Liver (tissue), 9 donors: ENCODE data around the gene KAT7. TPM values are rescaled to one million over a fixed set of nuclear protein-coding genes. Genes with fewer than 3 reads are reported as not detected.

ENCODE experiments used
- DNase-seq: peaks from one replicate; pipeline ENCODE4 v3.0.0-alpha.2; 2017; ENCODE audit warnings: low spot score
- H3K27ac ChIP-seq, 2 donors: one replicate each; pipeline ENCODE4 v1.7.0; 2013; ENCODE audit warnings: inconsistent platforms in 2 of 2, low read length in 2 of 2, control low read depth in 1 of 2, low read depth in 1 of 2, mild to moderate bottlenecking in 1 of 2
- H3K27me3 ChIP-seq, 4 donors: one replicate each; pipeline versions ENCODE4 v1.6.1 to v1.7.0; 2013; ENCODE audit warnings: low read length in 3 of 4, inconsistent platforms in 1 of 4, mild to moderate bottlenecking in 1 of 4, moderate library complexity in 1 of 4; ENCODE audit not compliant: control insufficient read depth in 4 of 4, insufficient read depth in 4 of 4
- H3K36me3 ChIP-seq, 4 donors: one replicate each; pipeline versions ENCODE4 v1.6.1 to v1.7.0; 2013; ENCODE audit warnings: low read length in 3 of 4, mild to moderate bottlenecking in 3 of 4, low read depth in 1 of 4, moderate library complexity in 1 of 4; ENCODE audit not compliant: control insufficient read depth in 4 of 4, insufficient read depth in 3 of 4
- H3K4me1 ChIP-seq, 4 donors: one replicate each; pipeline versions ENCODE4 v1.6.1 to v1.7.0; 2013; ENCODE audit warnings: low read length in 3 of 4, mild to moderate bottlenecking in 3 of 4, moderate library complexity in 1 of 4; ENCODE audit not compliant: control insufficient read depth in 4 of 4, insufficient read depth in 4 of 4
- H3K4me3 ChIP-seq, 3 donors: one replicate each; pipeline versions ENCODE4 v1.6.1 to v1.7.0; 2013; ENCODE audit warnings: low read length in 3 of 3, control low read depth in 1 of 3, low read depth in 1 of 3, mild to moderate bottlenecking in 1 of 3
- H3K9ac ChIP-seq, 2 donors: one replicate each; pipeline ENCODE4 v1.7.0; 2013; ENCODE audit warnings: low read length in 2 of 2, mild to moderate bottlenecking in 2 of 2, moderate library complexity in 2 of 2, control low read depth in 1 of 2, low read depth in 1 of 2
- H3K9me3 ChIP-seq, 4 donors: one replicate each; pipeline versions ENCODE4 v1.6.1 to v1.7.0; 2013; ENCODE audit warnings: low read length in 3 of 4; ENCODE audit not compliant: control insufficient read depth in 4 of 4
- ATF3 ChIP-seq: IDR thresholded peaks from 2 replicates; pipeline ENCODE4 v1.6.1; 2016; ENCODE audit warnings: antibody characterized with exemption
- FOXA2 ChIP-seq: IDR thresholded peaks from 2 replicates; pipeline ENCODE4 v1.6.1; 2016; ENCODE audit warnings: antibody characterized with exemption
- GABPA ChIP-seq, 2 donors: IDR thresholded peaks in 1 of 2; conservative IDR thresholded peaks in 1 of 2; 2 replicates each; pipeline ENCODE4 v1.6.1; 2016; ENCODE audit warnings: antibody characterized with exemption in 2 of 2, mild to moderate bottlenecking in 1 of 2, moderate library complexity in 1 of 2
- HNF4A ChIP-seq, 2 donors: conservative IDR thresholded peaks; 2 replicates each; pipeline ENCODE4 v1.6.1; 2016; ENCODE audit warnings: antibody characterized with exemption in 2 of 2, mild to moderate bottlenecking in 2 of 2
- JUND ChIP-seq, 2 donors: IDR thresholded peaks; 2 replicates each; pipeline ENCODE4 v1.6.1; 2016; ENCODE audit warnings: antibody characterized with exemption in 2 of 2
- NR2F2 ChIP-seq: IDR thresholded peaks from 2 replicates; pipeline ENCODE4 v1.6.1; 2016; ENCODE audit warnings: antibody characterized with exemption
- RAD21 ChIP-seq, 2 donors: IDR thresholded peaks; 2 replicates each; pipeline ENCODE4 v1.6.1; 2016; ENCODE audit warnings: antibody characterized with exemption in 2 of 2, mild to moderate bottlenecking in 2 of 2
- REST ChIP-seq: IDR thresholded peaks from 2 replicates; pipeline ENCODE4 v1.6.1; 2016; ENCODE audit warnings: antibody characterized with exemption, mild to moderate bottlenecking
- RXRA ChIP-seq, 2 donors: IDR thresholded peaks; 2 replicates each; pipeline ENCODE4 v1.6.1; 2017 to 2018; ENCODE audit warnings: antibody characterized with exemption in 2 of 2, mild to moderate bottlenecking in 1 of 2
- SP1 ChIP-seq: IDR thresholded peaks from 2 replicates; pipeline ENCODE4 v1.6.1; 2018; ENCODE audit warnings: antibody characterized with exemption, mild to moderate bottlenecking
- TAF1 ChIP-seq: conservative IDR thresholded peaks from 2 replicates; pipeline ENCODE4 v1.6.1; 2016; ENCODE audit warnings: antibody characterized with exemption, mild to moderate bottlenecking
- YY1 ChIP-seq: IDR thresholded peaks from 2 replicates; pipeline ENCODE4 v1.6.1; 2016; ENCODE audit warnings: antibody characterized with exemption, mild to moderate bottlenecking
- ZBTB33 ChIP-seq: IDR thresholded peaks from 2 replicates; pipeline ENCODE4 v1.6.1; 2016; ENCODE audit warnings: antibody characterized with exemption
- WGBS: extraction: QIAGEN DNeasy Blood & Tissue Kit; methylation state at CpG from one replicate; pipeline ENCODE4 v1.1.7; 2013; 5-methylcytosine and 5-hydroxymethylcytosine counted together
- polyA plus RNA-seq, 2 donors: library from polyadenylated mRNA; stranded (reverse) in 1 of 2; unstranded in 1 of 2; fragments of 200-250 nt in 1 of 2; fragments of >200 nt in 1 of 2; fragmentation: Nextera tagmentation in 1 of 2; extraction: Ambion mirVana in 1 of 2; gene quantifications; one replicate each; pipeline versions ENCODE4 v1.2.1 to v1.2.3, GENCODE V29; 2013 to 2015
- total RNA-seq, 2 donors: library from RNA; depleted of rRNA; stranded (reverse); fragments of >200 nt; gene quantifications; one replicate each; pipeline ENCODE4 v1.2.3, GENCODE V29; 2014
- donor health status: healthy.
- donor health status: healthy.
- donor health status: healthy.
- donor health status: healthy.
- donor health status: healthy.

The KAT7 gene
- total and polyA plus RNA-seq, 4 donors, result 6.1 to 24.2 (median 12.6) TPM

- no peak overlapping the region for H3K4me3 ChIP-seq
- H3K9me3 ChIP-seq, result no peaks in the 10 kb centered on the region
- no peak overlapping the region for H3K9ac ChIP-seq
- no peaks in the 10 kb centered on the region for H3K27me3 ChIP-seq
- H3K4me1 ChIP-seq, result no peaks in the 10 kb centered on the region
- H3K27ac ChIP-seq, result no peak overlapping the region
- H3K36me3 ChIP-seq, result peaks cover 0 to 3% (median 0%) of the 10 kb centered on the region in 4 donors
- WGBS, result 91% methylated on average over 4 of the region's 4 CpGs
- DNase-seq, result no peak
- TF ChIP-seq NR2F2, result no peak
These were observed 32.7 kb upstream of the KAT7 start for GRCh38 chr17:49755663-49756283.

GRCh38 chr17:49756323-49757150 is 31.9 kb upstream of the KAT7 start:
- no peak overlapping the region for H3K9ac ChIP-seq
- no peak for DNase-seq
- no peaks in the 10 kb centered on the region for H3K4me1 ChIP-seq
- H3K9me3 ChIP-seq, result no peaks in the 10 kb centered on the region
- TF ChIP-seq JUND (IDR thresholded peaks at IDR 0.05), result no peak
- no peak for TF ChIP-seq GABPA (IDR thresholded peaks at IDR 0.05 in 1 of 2, conservative IDR thresholded peaks at IDR 0.05 in 1 of 2)
- TF ChIP-seq ZBTB33, result no peak
- no peak for TF ChIP-seq RAD21 (IDR thresholded peaks at IDR 0.05)
- TF ChIP-seq REST, result no peak
- no peak for TF ChIP-seq TAF1
- H3K27ac ChIP-seq, result no peak overlapping the region
- 94% methylated on average over 9 of the region's 9 CpGs for WGBS
- H3K36me3 ChIP-seq, result peaks cover 0 to 3% (median 0%) of the 10 kb centered on the region in 4 donors
- no peaks in the 10 kb centered on the region for H3K27me3 ChIP-seq
- no peak overlapping the region for H3K4me3 ChIP-seq

GRCh38 chr17:49757151-49757777 is 31.2 kb upstream of the KAT7 start:
- peaks cover 0 to 3% (median 0%) of the 10 kb centered on the region in 4 donors for H3K36me3 ChIP-seq
- no peaks in the 10 kb centered on the region for H3K27me3 ChIP-seq
- WGBS, result 90% methylated on average over 6 of the region's 6 CpGs
- no peak overlapping the region for H3K4me3 ChIP-seq
- no peak overlapping the region for H3K9ac ChIP-seq
- no peak overlapping the region for H3K27ac ChIP-seq
- DNase-seq, result no peak
- H3K4me1 ChIP-seq, result peaks cover 0 to under 1% (median under 1%) of the 10 kb centered on the region in 4 donors
- H3K9me3 ChIP-seq, result no peaks in the 10 kb centered on the region
- TF ChIP-seq YY1 (no peak), RXRA (IDR thresholded peaks at IDR 0.05) (no peak), REST (no peak), SP1 (no peak), HNF4A (conservative IDR thresholded peaks at IDR 0.05) (no peak), FOXA2 (no peak), NR2F2 (no peak), ATF3 (no peak), TAF1 (no peak)
